AG10803 (cell line): ENCODE data around the gene LIN9.

ENCODE experiments used
- DNase-seq: peaks from one replicate; pipeline ENCODE4 v3.0.0; 2010; ENCODE audit warnings: low read depth
- H3K4me3 ChIP-seq: 2 replicates; pipeline ENCODE4 v1.5.1; 2011; ENCODE audit warnings: mild to moderate bottlenecking, low read length, control low read depth
- CTCF ChIP-seq: conservative IDR thresholded peaks from 2 replicates; pipeline ENCODE4 v1.5.1; 2011; ENCODE audit warnings: mild to moderate bottlenecking, low read length, control low read depth, inconsistent platforms

Gene LIN9

DNA sequence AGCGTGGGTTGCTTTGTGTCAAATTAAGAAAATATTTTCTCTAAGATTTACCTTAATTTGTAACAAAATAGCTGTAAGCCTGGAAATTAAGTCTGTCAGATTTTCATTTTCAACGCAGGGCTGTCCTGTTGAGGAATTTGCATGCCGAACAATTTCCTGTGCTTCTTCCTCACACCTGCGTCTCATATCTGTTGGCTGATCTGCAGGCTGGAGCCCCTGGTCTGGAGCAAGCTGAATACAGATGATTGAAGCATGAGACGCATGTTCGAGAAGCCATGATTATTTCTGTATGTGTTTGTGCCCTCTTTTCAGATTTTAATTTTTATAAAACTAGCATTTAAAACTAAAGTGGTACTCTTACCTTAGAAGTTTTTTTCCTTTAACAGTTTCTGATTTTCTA is 75.7 kb downstream of the LIN9 start:
- DNase-seq, result no peak
- H3K4me3 ChIP-seq, result no peak overlapping the region
- TF ChIP-seq CTCF, result no peak

- H3K4me3 ChIP-seq, result no peak overlapping the region
- no peak for TF ChIP-seq CTCF
- DNase-seq, result no peak
Measured at GRCh38 chr1:226226601-226227000, 82.4 kb downstream of the LIN9 start.

DNA sequence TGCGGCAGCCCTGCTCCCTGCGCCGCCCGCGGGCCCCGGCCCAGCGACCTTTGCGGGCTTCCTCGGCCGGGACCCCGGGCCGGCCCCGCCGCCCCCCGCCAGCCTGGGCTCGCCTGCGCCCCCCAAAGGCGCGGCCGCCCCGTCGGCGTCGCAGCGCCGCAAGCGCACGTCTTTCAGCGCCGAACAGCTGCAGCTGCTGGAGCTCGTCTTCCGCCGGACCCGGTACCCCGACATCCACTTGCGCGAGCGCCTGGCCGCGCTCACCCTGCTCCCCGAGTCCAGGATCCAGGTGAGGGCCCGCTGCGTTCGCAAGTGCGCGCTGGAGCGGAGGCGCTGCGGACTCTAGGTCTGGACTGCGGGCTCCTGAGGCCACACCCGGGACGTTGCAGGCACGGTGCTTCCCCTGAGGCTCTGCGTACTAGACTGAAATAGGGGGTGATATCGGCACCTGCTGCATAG is 85.1 kb downstream of the LIN9 start:
- DNase-seq, result no peak
- peak overlapping the region; percentile 50 for H3K4me3 ChIP-seq
- TF ChIP-seq CTCF, result no peak

- peak within 1 kb of the TSS; percentile 50 for H3K4me3 ChIP-seq
- no peak for TF ChIP-seq CTCF
- DNase-seq, result no peak
Measured at GRCh38 chr1:226223157-226223785, 85.7 kb downstream of the LIN9 start, which contains the start of gene MIXL1. Gene MIXL1, plus strand, starts transcription at chr1:226223664. Its CDS starts 18 bp downstream, at chr1:226223682.

DNA sequence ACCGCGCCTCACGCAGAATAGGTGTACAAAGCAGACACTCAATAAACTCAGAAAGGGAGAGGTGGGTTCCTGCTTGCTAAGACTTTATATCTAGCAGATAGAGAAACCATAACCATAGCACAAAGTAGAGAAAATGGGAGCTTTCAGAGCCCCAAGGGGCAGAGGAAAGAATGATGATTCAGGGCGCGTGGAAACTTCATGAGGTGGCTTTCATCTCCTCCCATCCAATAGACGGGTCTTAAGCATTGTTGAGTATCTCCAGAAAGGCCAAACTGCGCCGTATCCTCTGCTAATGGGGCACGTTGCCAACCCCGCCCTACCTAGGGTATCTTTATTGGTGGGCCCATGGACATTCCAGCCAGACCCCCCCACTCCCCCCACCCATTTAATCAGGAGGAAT is 86.3 kb downstream of the LIN9 start:
- no peak overlapping the region for H3K4me3 ChIP-seq
- no peak for TF ChIP-seq CTCF
- no peak for DNase-seq

- no peak for DNase-seq
- H3K4me3 ChIP-seq, result no peak overlapping the region
- no peak for TF ChIP-seq CTCF
Measured at GRCh38 chr1:226220473-226221189, 88.3 kb downstream of the LIN9 start.

- TF ChIP-seq CTCF, result no peak
- DNase-seq, result peak; percentile 9
Measured at GRCh38 chr1:226217273-226217672, 91.7 kb downstream of the LIN9 start.

More at GRCh38 chr1:226217273-226217672, 91.7 kb downstream of the LIN9 start:
- H3K4me3 ChIP-seq, result no peak overlapping the region
